GM10847 (cell line): ENCODE data around the gene SLC1A2.

Experiments used
- POLR2A ChIP-seq: IDR thresholded peaks from 2 replicates; pipeline ENCODE4 v1.6.1; 2011; ENCODE audit not compliant: insufficient read length; ENCODE audit errors: extremely low read depth

Gene SLC1A2

DNA sequence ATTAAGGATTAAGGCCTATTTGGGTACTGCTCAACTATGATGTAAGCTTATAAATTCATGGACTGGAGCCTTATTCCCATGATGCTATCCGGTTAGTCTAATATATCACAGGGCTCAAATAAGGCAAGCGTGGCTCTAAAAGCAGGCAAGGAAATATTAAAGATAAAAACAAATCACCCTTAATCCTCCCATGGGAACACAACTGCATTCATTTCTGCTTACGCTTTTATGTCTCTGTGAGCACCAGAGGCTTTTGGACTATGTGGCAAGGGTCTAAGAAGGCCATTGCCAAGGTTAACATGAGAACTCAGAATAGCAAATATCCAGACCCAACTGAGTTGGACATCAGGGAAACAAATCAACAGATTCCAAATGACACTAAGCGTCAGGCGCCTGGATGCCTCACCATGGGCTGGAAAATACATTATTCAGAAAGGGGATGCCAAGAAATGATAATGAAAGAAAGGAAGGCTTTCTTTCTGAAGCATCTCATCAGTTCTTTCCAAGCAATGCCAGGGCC lies 138.1 kb downstream of the SLC1A2 start:
- no peak for TF ChIP-seq POLR2A

DNA sequence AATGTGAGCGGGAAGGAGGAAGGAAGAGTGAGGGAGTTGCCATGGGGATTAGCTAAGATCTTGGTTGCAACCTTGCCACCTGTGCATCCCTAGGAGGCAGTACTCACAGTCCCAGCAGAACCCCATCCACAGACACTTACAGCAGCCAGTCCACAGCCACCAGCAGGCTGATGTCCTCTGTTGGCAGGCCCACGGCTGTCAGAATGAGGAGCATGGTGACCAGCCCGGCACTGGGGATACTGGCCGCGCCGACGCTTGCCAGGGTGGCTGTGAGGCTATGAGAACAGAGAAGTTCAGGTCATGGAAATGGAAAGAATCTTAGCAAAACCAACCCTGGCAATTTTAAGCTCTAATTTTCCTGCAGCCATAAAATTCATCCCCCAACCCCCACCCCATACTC lies 138.6 kb downstream of the SLC1A2 start:
- no peak for TF ChIP-seq POLR2A

DNA sequence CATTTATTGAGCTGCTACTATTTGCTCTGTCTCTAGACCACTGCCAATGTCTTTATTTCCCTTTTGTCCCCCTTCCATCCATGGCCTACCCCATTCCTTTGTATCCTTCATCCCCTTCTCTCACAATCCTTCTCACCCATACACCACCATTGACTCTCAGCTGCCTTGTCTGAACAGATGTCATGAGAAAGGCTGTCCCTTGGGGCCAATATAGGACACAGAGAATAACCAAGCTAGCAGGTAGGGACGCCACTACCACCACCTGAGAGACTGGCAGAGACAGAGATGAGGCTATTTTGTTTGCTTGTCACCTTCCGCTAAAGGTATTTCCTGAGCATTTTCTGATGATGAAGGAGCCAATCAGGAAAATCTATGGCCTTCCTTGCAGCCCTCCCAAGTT lies 141.5 kb downstream of the SLC1A2 start:
- TF ChIP-seq POLR2A: no peak

DNA sequence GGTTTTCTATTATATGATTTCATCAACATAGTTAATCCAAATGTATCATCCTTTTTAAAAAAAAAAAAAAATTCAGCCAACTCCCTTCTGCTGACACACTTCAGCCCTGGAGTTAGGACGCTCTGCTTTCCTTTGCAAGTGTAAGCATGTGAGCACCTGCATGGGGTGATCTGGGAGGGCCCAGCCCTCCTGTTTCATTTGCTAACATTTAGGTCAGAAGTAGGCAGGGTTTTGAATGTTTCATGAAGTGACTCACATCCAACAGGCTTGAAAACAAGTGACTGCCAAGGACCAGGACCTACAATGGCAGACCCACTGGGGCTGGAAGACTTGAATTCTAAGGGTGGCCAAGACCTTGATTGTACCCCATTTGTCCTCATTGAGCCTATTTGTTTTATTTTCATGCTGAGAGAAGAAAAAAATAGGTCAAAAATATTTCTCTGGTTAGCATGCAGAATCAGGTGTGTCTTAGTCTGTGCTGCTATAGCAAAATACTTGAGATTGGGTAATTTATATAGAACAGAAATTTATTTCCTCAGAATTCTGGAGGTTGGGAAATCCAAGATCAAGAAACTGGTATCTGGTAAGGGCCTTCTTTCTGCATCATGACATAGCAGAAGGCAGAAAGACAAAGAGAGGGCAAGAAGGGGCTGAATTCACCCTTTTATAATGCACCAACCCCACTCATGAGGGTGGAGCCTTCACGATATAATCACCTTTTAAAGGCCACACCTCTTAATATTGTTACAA lies 142.8 kb downstream of the SLC1A2 start:
- no peak for TF ChIP-seq POLR2A

DNA sequence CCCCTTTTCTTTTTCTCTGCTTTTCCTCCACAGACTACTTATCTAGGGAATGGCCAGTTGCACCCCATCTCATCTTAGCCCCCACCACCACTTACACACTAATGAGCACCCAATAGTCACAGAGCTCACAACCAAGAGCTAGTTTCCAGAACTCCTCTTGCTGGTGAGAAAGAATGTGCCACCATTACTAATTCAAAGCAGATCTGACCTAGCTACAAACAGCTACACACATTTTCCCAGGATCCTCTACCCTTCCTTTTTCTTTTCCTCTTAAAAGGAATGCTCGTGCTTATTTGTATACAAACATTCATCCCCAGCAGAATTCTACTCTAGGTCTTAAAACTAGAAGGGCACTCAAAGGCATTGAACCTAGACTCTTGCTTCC lies 143.6 kb downstream of the SLC1A2 start:
- TF ChIP-seq POLR2A: no peak

DNA sequence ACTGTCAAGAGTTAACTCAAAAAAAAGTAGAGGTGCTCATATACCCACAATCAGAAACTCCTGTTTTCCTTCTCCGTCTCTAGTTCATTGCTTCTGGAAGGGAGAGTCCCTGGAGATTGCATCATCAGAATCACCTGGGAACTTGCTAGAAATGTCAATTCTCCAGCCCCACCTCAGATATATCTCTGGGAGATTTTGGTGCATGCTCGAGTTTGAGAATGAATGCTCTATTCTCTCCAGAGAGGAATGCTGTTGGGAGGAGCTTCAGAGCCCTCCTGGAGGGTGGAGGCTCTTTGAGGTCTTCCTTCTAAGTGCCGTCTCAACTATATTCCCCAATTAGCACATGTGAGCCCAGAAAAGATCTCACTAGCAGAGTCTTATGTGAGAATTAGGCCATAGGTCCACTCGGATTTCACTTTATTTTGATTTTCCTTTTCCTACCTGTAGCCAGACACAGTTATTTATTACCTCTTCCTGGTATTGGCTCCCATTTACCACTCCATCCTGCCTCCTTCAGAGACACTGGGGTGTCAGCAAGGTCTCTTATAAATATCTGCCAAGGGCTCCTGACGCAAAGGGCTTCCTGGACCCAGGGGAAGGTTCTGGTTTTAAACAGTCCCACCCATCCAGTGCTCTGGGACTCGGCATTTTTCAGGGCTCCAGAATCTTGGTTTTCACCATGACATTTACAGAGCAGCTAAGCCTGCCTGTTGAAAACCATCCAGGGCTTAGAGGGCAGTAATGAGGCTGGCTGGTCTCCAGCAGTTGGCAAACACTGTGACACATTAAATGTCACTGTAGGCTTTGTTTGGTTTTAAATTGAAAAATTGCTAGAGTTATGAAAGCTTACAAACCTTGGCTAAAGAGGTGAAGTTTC lies 144.2 kb downstream of the SLC1A2 start:
- no peak for TF ChIP-seq POLR2A

DNA sequence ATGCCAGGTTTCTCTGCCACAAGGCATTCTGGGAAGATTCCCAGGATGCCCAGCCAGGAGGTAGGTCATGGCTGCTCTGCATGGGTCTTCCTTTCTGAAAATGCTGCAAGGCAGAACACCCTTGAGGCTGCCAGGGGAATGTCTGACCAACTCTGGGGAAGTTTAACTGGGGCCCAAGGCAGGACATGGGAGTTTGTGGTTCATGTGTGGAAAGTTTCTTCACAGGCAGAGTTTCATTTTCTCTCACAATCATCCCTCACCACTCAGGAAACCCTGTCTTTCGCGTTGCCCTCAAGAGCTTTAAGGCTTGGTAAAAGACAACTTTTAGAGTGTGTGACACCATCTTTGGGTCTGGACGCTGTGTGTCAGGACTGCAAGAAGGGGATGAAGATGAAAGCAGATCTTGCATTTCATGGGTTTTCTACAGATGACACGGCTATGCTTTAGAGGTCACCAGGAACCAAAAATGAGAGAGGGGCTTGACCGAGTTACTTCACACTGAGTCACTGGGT lies 146.9 kb downstream of the SLC1A2 start:
- no peak for TF ChIP-seq POLR2A

DNA sequence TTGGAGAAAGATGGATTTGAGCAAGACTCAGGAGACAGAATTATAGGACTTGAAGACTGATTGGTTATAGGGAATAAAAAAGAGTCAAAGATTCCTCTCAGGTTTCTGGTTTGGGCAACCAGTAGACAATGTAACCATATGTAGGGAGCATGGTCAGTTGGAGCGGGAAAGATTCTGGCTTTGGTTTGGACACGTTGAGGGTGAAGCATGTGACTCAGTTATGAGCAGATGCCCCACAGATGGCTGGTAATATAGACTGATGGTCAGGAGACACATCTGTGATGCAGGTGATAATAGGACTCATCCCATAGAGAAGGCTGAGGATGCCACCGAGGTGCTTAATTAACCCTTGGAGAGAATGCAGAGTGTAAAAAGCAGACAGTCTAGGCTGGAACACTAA lies 148.3 kb downstream of the SLC1A2 start:
- TF ChIP-seq POLR2A: no peak

DNA sequence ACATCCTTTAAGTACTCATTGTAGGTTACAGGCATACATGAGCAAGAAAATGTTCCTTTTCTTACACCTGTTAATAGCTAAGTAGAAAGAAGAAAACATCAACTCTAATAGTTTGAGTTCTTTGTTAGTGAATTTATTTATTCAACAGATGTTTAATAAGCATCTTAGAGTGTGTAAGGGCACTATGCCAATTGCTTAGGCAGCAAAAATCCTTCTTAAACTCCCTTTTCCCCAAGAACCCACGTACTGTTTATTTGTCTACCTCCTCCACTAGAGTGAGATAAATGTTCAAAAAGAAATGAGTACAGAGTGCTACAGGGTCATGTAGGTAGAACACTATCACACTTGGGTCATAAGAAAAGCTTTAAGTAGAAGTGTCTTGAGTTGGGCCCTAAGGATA lies 149.0 kb downstream of the SLC1A2 start:
- TF ChIP-seq POLR2A: no peak

DNA sequence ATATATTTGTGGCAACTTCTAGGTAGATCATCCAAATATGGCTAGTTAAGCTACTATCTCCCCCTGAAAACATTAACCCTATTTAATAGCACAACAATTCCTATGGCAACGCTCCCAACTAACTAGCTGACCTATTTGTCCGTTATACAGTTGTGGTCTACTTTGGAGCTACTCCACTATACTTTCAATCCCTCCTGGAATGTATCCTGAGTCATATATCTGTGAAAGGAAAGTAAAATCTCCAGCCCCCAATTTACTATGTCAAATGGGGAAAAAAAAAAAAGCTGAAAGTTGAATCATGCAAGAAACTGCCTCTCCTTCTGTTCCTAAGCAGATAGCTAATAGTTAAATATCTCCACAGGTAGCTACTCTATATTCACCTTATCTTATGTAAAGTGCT lies 151.9 kb downstream of the SLC1A2 start:
- no peak for TF ChIP-seq POLR2A

DNA sequence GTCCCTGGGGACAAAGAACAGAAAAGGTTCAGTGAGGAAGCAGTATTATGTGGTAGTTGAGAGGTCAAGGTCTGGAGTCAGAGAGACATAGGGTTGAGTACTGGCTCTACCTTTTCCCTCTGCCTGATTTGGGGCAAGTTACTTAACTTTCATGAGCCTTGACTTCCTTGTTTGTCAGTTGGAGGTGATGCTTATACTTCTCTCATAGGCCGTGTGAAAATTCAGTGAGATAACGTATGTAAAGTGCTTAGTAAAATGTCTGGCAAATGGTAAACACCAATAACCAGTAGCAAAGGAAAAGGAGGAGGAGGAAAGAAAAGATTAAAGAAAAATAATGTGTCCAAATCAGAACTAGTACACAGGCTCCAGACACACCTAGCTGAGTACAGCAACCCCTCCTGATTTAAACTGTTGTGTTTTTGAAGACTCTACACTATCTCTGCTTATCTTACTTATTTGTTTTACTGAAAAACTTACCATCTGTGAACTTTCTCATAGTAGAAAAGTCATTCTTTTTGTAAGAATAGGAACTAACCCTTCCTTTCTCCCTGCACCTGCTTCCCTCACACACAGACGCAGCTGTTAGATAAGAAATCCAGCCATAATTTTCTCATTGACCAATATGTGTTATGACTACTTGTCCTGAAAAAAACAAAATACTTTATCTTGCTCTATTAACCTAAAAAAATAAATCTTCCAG lies 153.5 kb downstream of the SLC1A2 start:
- TF ChIP-seq POLR2A: no peak

DNA sequence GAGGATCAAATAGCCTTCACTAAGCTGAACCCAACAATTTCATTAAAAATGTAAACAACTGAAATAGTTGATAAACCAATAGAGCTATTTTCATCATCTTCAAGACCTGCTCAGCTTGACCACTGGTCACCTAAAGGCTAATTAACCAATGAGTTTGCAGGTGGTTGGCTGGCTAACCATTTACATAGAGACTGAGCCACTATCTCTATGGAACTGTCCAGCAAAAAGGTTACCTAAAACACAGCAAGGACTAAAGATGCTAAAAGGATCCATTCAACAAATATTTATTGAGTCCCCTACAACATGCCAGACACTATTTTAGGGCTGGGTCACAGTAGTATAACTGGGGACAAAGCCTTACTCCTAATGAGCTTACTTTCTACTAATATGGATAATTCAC lies 156.6 kb downstream of the SLC1A2 start:
- no peak for TF ChIP-seq POLR2A

DNA sequence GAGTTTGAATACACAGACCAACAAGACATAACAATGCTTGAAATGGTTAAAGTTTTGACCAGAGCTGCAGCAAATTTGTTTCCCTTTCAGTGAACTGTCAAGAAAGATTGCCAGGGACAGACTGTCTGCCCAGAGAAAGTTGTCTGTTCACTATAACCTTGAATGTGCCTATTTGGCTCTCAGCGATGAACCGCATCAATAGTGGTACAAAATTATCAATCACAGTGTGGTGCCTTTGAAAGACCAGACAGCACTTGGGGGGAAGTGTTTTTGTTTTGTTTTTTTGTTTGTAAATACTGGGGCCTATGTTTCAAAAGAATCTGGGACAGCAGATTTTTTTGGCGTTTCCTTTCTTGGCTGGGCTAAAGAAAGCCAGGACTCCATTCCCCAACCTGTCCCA lies 157.3 kb downstream of the SLC1A2 start:
- no peak for TF ChIP-seq POLR2A

DNA sequence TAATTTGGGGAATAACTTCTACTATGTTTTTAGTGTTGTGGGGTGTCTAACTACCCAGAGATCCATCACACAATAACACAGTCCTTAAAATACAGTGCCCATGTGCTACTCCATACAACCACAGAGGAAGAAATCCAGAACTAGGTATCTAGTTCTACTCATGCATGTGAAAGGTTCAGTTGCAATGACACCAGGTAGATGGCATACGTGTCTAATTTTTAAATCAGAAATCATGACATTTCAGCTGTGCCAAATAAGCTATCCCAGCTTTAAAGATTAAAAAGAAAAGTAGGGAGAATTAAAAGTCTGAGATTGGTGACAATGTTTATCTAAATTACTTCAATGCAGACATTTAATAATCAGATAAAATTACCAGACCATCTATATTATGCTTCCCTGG lies 158.2 kb downstream of the SLC1A2 start:
- no peak for TF ChIP-seq POLR2A

DNA sequence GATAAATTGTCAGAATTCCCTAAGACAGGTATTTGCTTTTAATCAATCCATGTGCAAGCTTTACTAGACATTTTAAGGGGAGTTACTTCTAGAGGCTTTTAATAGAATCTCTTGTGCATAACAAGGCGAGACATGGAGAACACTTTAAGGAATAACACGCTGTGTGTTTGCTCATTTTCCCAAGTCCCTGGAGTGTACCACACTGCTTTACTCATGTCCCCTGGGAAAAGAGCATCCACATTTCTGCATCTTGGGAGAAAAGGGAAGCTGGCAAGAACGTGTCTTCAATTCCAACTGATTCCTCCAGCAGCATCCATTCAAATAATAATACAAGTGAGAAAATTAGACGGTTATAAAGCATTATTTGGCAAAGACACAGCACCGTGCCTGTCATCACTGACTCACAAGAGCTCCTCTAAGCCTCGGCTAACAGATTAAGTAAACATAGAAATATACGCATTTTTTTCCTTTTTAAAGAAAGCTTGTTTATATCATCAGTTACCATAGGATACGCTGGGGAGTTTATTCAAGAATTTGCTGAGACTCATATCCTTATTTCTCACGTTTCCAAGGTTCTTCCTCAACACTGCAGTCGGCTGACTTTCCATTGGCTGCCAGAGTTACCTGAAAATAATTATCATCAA lies 158.9 kb downstream of the SLC1A2 start:
- TF ChIP-seq POLR2A: no peak
